HepG2 (cell line): ENCODE results near the gene HOXC11. TPM values are rescaled to one million over a fixed set of nuclear protein-coding genes. Genes with fewer than 3 reads are reported as not detected.

Experiments
- ATAC-seq: fragments of 200-7000 bp; cut with Tn5 transposase; 3 replicates; pipeline ENCODE4 v1.9.1; 2020; ENCODE audit warnings: mild to moderate bottlenecking, moderate library complexity
- BruUV-seq: library from RNA; stranded (reverse); fragments of 400-500 nt; replicated peaks from 2 replicates; lab custom pipeline; 2021; lab: Mats Ljungman, UMichigan
- CTCF ChIA-PET: fragments of 300-600 bp; formaldehyde crosslinking; extraction: SDS; loops from one replicate; lab custom pipeline; 2021; ENCODE audit warnings: low total read pairs, inconsistent platforms, low intra/inter-chr PET ratio; lab: Yijun Ruan, JAX
- POLR2A ChIA-PET: fragments of 350-600 bp; sonication (Branson Sonifier 250); formaldehyde crosslinking; loops from one replicate; lab custom pipeline; 2020; ENCODE audit warnings: antibody characterized with exemption, inconsistent platforms; lab: Yijun Ruan, JAX
- DNase-seq: peaks from one replicate; pipeline ENCODE4 v3.0.0-alpha.2; 2015; ENCODE audit warnings: low spot score
- FAIRE-seq: peaks from 3 replicates; lab custom pipeline; 2011; peaks lifted over from hg19 to GRCh38; lab: Jason Lieb, UNC
- H2AFZ ChIP-seq: one replicate; pipeline ENCODE4 v1.6.1; 2011; ENCODE audit warnings: low read length, inconsistent platforms
- H3K27ac ChIP-seq: fragments of 300-600 bp; 3 replicates; pipeline ENCODE4 v1.8.0; 2011; ENCODE audit warnings: mixed run types, mild to moderate bottlenecking, mixed read lengths, low read length, inconsistent platforms; ENCODE audit not compliant: insufficient read depth; ENCODE audit errors: extremely low read length
- H3K27me3 ChIP-seq, 2 experiments: fragments of 200-600 bp in 1 of 2; 2 replicates in 1 of 2; 3 replicates in 1 of 2; pipeline versions ENCODE4 v1.6.0 to v1.8.0; 2011; ENCODE audit warnings: low read length in 2 of 2, mild to moderate bottlenecking in 2 of 2, moderate library complexity in 2 of 2, inconsistent platforms in 1 of 2; ENCODE audit not compliant: insufficient read depth in 2 of 2, control insufficient read depth in 1 of 2
- H3K36me3 ChIP-seq, 2 experiments: fragments of 200-600 bp in 1 of 2; replicated peaks in 1 of 2; 2 replicates in 1 of 2; 3 replicates in 1 of 2; pipeline versions ENCODE4 v1.5.1 to v1.8.0; 2011; ENCODE audit warnings: low read length in 2 of 2, inconsistent platforms in 1 of 2; ENCODE audit not compliant: insufficient read depth in 2 of 2, control insufficient read depth in 1 of 2
- H3K4me1 ChIP-seq: 2 replicates; pipeline ENCODE4 v1.5.1; 2012; ENCODE audit warnings: low read length, inconsistent platforms; ENCODE audit not compliant: insufficient read depth
- H3K4me2 ChIP-seq: 2 replicates; pipeline ENCODE4 v1.6.0; 2011; ENCODE audit warnings: low read depth, low read length, inconsistent platforms
- H3K4me3 ChIP-seq, 3 experiments: fragments of 200-600 bp in 1 of 3; sonication (generic), shearing (Covaris generic) in 1 of 3; replicated peaks in 1 of 3; 2 replicates each; pipeline ENCODE4 v1.5.1; 2011 to 2016; ENCODE audit warnings: low read length in 3 of 3, inconsistent platforms in 2 of 3, low read depth in 2 of 3, mild to moderate bottlenecking in 2 of 3, control low read depth in 1 of 3, mixed read lengths in 1 of 3; ENCODE audit not compliant: insufficient read depth in 1 of 3
- H3K79me2 ChIP-seq: one replicate; pipeline ENCODE4 v1.6.1; 2011; ENCODE audit warnings: low read length, inconsistent platforms; ENCODE audit not compliant: insufficient read depth
- H3K9ac ChIP-seq: 2 replicates; pipeline ENCODE4 v1.6.0; 2011; ENCODE audit warnings: mild to moderate bottlenecking, low read depth, low read length, inconsistent platforms; ENCODE audit not compliant: insufficient read depth
- H3K9me3 ChIP-seq: 2 replicates; pipeline ENCODE4 v1.5.1; 2012; ENCODE audit warnings: mild to moderate bottlenecking, low read length
- H4K20me1 ChIP-seq: 2 replicates; pipeline ENCODE4 v1.6.0; 2011; ENCODE audit warnings: inconsistent platforms, mild to moderate bottlenecking, low read length, moderate library complexity; ENCODE audit not compliant: insufficient read depth
- AGO2 ChIP-seq: fragments of 200-400 bp; formaldehyde crosslinking; optimal IDR thresholded peaks from 2 replicates; pipeline ENCODE3; 2017; ENCODE audit warnings: mild to moderate bottlenecking, low read depth, low read length, moderate library complexity
- AHDC1 ChIP-seq: sonication (generic); formaldehyde crosslinking; IDR thresholded peaks from 2 replicates; pipeline ENCODE4 v1.5.1; 2020; ENCODE audit warnings: mild to moderate bottlenecking, missing genetic modification reagents, borderline replicate concordance
- ATF2 ChIP-seq: sonication (generic); formaldehyde crosslinking; IDR thresholded peaks from 2 replicates; pipeline ENCODE4 v1.4.0; 2020; ENCODE audit warnings: missing genetic modification reagents
- BRD4 ChIP-seq: sonication (generic); formaldehyde crosslinking; IDR thresholded peaks from 2 replicates; pipeline ENCODE4 v1.4.0; 2020; ENCODE audit warnings: missing genetic modification reagents
- CHD4 ChIP-seq: fragments of 200-600 bp; sonication (generic); IDR thresholded peaks from 2 replicates; pipeline ENCODE4 v1.7.0; 2017; ENCODE audit warnings: mild to moderate bottlenecking, low read length, borderline replicate concordance
- ERF ChIP-seq: IDR thresholded peaks from 2 replicates; pipeline ENCODE4 v1.6.1; 2018; ENCODE audit warnings: missing biosample characterization, missing genetic modification reagents
- GABPB1 ChIP-seq: IDR thresholded peaks from 2 replicates; pipeline ENCODE4 v1.6.1; 2016; ENCODE audit warnings: mild to moderate bottlenecking, missing genetic modification reagents, moderate library complexity, missing compliant biosample characterization
- HOXA5 ChIP-seq: sonication (generic); formaldehyde crosslinking; IDR thresholded peaks from 2 replicates; pipeline ENCODE4 v1.4.0; 2020; ENCODE audit warnings: missing genetic modification reagents
- IRF1 ChIP-seq: sonication (generic); formaldehyde crosslinking; IDR thresholded peaks from 2 replicates; pipeline ENCODE4 v1.4.0; 2020; ENCODE audit warnings: low read depth, mild to moderate bottlenecking, missing genetic modification reagents
- KDM4B ChIP-seq: sonication (generic); formaldehyde crosslinking; IDR thresholded peaks from 2 replicates; pipeline ENCODE4 v1.4.0; 2020; ENCODE audit warnings: missing genetic modification reagents
- NAIF1 ChIP-seq: sonication (generic); formaldehyde crosslinking; IDR thresholded peaks from 2 replicates; pipeline ENCODE4 v1.5.0; 2020; ENCODE audit warnings: mild to moderate bottlenecking, missing genetic modification reagents, borderline replicate concordance
- NR1H2 ChIP-seq: sonication (generic); formaldehyde crosslinking; IDR thresholded peaks from 2 replicates; pipeline ENCODE4 v1.8.1; 2022; ENCODE audit warnings: low read depth, missing genetic modification reagents, borderline replicate concordance
- TRIM24 ChIP-seq: sonication (generic); formaldehyde crosslinking; IDR thresholded peaks from 2 replicates; pipeline ENCODE4 v1.8.0; 2022; ENCODE audit warnings: mild to moderate bottlenecking, missing genetic modification reagents
- ZNF567 ChIP-seq: sonication (generic); formaldehyde crosslinking; IDR thresholded peaks from 2 replicates; pipeline ENCODE4 v1.8.1; 2023; ENCODE audit warnings: mild to moderate bottlenecking, missing genetic modification reagents, borderline replicate concordance
- ZNF7 ChIP-seq: IDR thresholded peaks from 2 replicates; pipeline ENCODE4 v1.6.1; 2016; ENCODE audit warnings: missing biosample characterization, missing genetic modification reagents
- ZNF746 ChIP-seq: sonication (generic); formaldehyde crosslinking; IDR thresholded peaks from 2 replicates; pipeline ENCODE4 v1.8.0; 2022; ENCODE audit warnings: mild to moderate bottlenecking, missing genetic modification reagents
- WGBS: methylation state at CpG from one replicate; pipeline ENCODE4 v1.1.6; 2017; ENCODE audit warnings: low lambda C conversion rate; 5-methylcytosine and 5-hydroxymethylcytosine counted together
- in situ Hi-C: cut with HindIII; loops from 2 replicates; pipeline ENCODE4 v1.10.0; 2017; ENCODE audit warnings: low pct_unique_long_range_greater_than_20kb; ENCODE audit not compliant: extremely low pct_ligation_motif_present
- intact Hi-C: fragments of 100-400 bp; cut with micrococcal nuclease; formaldehyde crosslinking; loops from one replicate; pipeline ENCODE4 v1.10.0; 2022; ENCODE audit not compliant: unreplicated experiment
- polyA plus RNA-seq, 8 experiments: library from polyadenylated mRNA; depleted of rRNA in 3 of 8; stranded (reverse) in 7 of 8; unstranded in 1 of 8; fragments of >200 nt; fragmentation: Illumina TruSeq in 4 of 8; extraction: Trizol in 4 of 8; gene quantifications; 2 replicates each; pipeline versions ENCODE4 v1.2.1 to v1.2.3, GENCODE V29; 2011 to 2016; ENCODE audit warnings: low read depth in 4 of 8, missing spikeins in 1 of 8, mixed read lengths in 1 of 8; ENCODE audit not compliant: insufficient read depth in 1 of 8
- total RNA-seq, 5 experiments: library from RNA; depleted of rRNA; stranded (reverse); fragments of >200 nt; fragmentation: Illumina TruSeq; extraction: Trizol; gene quantifications; 2 replicates each; pipeline ENCODE4 v1.2.3, GENCODE V29; 2016; ENCODE audit warnings: low read depth in 1 of 5
- TF ChIP-seq, protein P1 (sequence below): sonication (generic); formaldehyde crosslinking; IDR thresholded peaks from 2 replicates; pipeline ENCODE4 v1.5.1; 2020; ENCODE audit warnings: mild to moderate bottlenecking, moderate library complexity, missing genetic modification reagents

The HOXC11 gene
- total and polyA plus RNA-seq, 2 of the 13 experiments (the other 11 are each of a cell fraction or from before 2014, with no cell fraction given) = not detected

GRCh38 chr12:53966085-53966384 is 6.9 kb upstream of the HOXC11 start:
- no peaks in the 10 kb centered on the region for H3K36me3 ChIP-seq
- CTCF ChIA-PET = no interaction called here
- H3K9ac ChIP-seq = no peak overlapping the region
- H3K27me3 ChIP-seq = peaks cover 22 to 99% of the 10 kb centered on the region in 2 experiments
- intact Hi-C loops = no loop called here
- H3K79me2 ChIP-seq = no peaks in the 10 kb centered on the region
- TF ChIP-seq IRF1 (CRISPR knock-in tag) (no peak), ATF2 (CRISPR knock-in tag) (no peak), TRIM24 (CRISPR knock-in tag) (no peak), ZNF746 (no peak), BRD4 (CRISPR knock-in tag) (no peak), ERF (CRISPR knock-in tag) (no peak), NAIF1 (no peak), GABPB1 (CRISPR knock-in tag) (no peak), AHDC1 (CRISPR knock-in tag) (no peak), KDM4B (CRISPR knock-in tag) (no peak), NR1H2 (no peak), ZNF567 (CRISPR knock-in tag) (no peak), CHD4 (no peak), ZNF7 (CRISPR knock-in tag) (no peak), AGO2 (no peak), HOXA5 (no peak)
- TF ChIP-seq, protein P1, sequence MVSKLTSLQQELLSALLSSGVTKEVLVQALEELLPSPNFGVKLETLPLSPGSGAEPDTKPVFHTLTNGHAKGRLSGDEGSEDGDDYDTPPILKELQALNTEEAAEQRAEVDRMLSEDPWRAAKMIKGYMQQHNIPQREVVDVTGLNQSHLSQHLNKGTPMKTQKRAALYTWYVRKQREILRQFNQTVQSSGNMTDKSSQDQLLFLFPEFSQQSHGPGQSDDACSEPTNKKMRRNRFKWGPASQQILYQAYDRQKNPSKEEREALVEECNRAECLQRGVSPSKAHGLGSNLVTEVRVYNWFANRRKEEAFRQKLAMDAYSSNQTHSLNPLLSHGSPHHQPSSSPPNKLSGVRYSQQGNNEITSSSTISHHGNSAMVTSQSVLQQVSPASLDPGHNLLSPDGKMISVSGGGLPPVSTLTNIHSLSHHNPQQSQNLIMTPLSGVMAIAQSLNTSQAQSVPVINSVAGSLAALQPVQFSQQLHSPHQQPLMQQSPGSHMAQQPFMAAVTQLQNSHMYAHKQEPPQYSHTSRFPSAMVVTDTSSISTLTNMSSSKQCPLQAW (CRISPR knock-in tag) = no peak
- TF ChIP-seq, all 625 proteins: peak for 0
- H3K4me2 ChIP-seq = no peak overlapping the region
- 0 out of 2 replicates have a peak, but pooled peaks cover 2% of the 10 kb centered on the region for H4K20me1 ChIP-seq
- ATAC-seq = no peak
- BruUV-seq = no TSS peak
- no peaks in the 10 kb centered on the region for H3K9me3 ChIP-seq
- H3K27ac ChIP-seq = no peak overlapping the region
- DNase-seq = no peak
- in situ Hi-C loops = no loop called here
- no peaks in the 10 kb centered on the region for H3K4me1 ChIP-seq
- 40% methylated on average over 15 of the region's 15 CpGs for WGBS
- H3K4me3 ChIP-seq = no peak overlapping the region
- H2AFZ ChIP-seq = no peak overlapping the region
- POLR2A ChIA-PET = no interaction called here
- no peak for FAIRE-seq
